ENCODE data around the gene SF3B4.
A peak's percentile ranks its signal among the peaks of the same experiment; 100 is the strongest.
"Not testable (repeated sequence)": the region's sequence is repeated elsewhere in the genome, so short reads cannot be mapped to it uniquely, and the experiment has no call there.

The SF3B4 gene

GRCh38 chr1:149962736-149963135, 35.1 kb upstream of the SF3B4 start:
- no peak for ATAC-seq
- TF ChIP-seq ZC3H10 (CRISPR knock-in tag; IDR thresholded peaks at IDR 0.05) (no peak), ZNF565 (CRISPR knock-in tag; conservative IDR thresholded peaks at IDR 0.05; ENCODE audit: low read depth) (no peak), ESRRG (CRISPR knock-in tag; IDR thresholded peaks at IDR 0.05) (no peak), SNAI2 (CRISPR knock-in tag; IDR thresholded peaks at IDR 0.05) (no peak), RARB (CRISPR knock-in tag; IDR thresholded peaks at IDR 0.05) (no peak), ZFP3 (CRISPR knock-in tag; IDR thresholded peaks at IDR 0.05) (no peak), ZNF70 (CRISPR knock-in tag; IDR thresholded peaks at IDR 0.05) (no peak), BACH2 (CRISPR knock-in tag; IDR thresholded peaks at IDR 0.05; ENCODE audit: borderline replicate concordance) (no peak), CSDC2 (CRISPR knock-in tag; IDR thresholded peaks at IDR 0.05) (no peak), POU6F1 (CRISPR knock-in tag; IDR thresholded peaks at IDR 0.05; ENCODE audit: borderline replicate concordance, low read depth) (no peak), TCF4 (CRISPR knock-in tag; IDR thresholded peaks at IDR 0.05; ENCODE audit: borderline replicate concordance) (no peak), ZNF8 (CRISPR knock-in tag; IDR thresholded peaks at IDR 0.05) (no peak), OSR1 (CRISPR knock-in tag; IDR thresholded peaks at IDR 0.05) (no peak), GLIS3 (CRISPR knock-in tag; IDR thresholded peaks at IDR 0.05) (no peak), ISL1 (CRISPR knock-in tag; IDR thresholded peaks at IDR 0.05) (no peak), ZFP30 (CRISPR knock-in tag; IDR thresholded peaks at IDR 0.05) (no peak), TOX (CRISPR knock-in tag; IDR thresholded peaks at IDR 0.05; ENCODE audit: borderline replicate concordance) (no peak)
- TF ChIP-seq, protein P1, sequence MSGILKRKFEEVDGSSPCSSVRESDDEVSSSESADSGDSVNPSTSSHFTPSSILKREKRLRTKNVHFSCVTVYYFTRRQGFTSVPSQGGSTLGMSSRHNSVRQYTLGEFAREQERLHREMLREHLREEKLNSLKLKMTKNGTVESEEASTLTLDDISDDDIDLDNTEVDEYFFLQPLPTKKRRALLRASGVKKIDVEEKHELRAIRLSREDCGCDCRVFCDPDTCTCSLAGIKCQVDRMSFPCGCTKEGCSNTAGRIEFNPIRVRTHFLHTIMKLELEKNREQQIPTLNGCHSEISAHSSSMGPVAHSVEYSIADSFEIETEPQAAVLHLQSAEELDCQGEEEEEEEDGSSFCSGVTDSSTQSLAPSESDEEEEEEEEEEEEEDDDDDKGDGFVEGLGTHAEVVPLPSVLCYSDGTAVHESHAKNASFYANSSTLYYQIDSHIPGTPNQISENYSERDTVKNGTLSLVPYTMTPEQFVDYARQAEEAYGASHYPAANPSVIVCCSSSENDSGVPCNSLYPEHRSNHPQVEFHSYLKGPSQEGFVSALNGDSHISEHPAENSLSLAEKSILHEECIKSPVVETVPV (CRISPR knock-in tag; IDR thresholded peaks at IDR 0.05) = no peak

- ATAC-seq = peak; percentile 97
- TF ChIP-seq ZC3H10 (CRISPR knock-in tag; IDR thresholded peaks at IDR 0.05) (no peak), CREB5 (CRISPR knock-in tag; IDR thresholded peaks at IDR 0.05; ENCODE audit: low read depth) (no peak), ESRRG (CRISPR knock-in tag; IDR thresholded peaks at IDR 0.05) (no peak), ZFP3 (CRISPR knock-in tag; IDR thresholded peaks at IDR 0.05) (no peak), ARNTL (CRISPR knock-in tag; IDR thresholded peaks at IDR 0.05; ENCODE audit: borderline replicate concordance, low read depth) (no peak)
- TF ChIP-seq, protein P2, sequence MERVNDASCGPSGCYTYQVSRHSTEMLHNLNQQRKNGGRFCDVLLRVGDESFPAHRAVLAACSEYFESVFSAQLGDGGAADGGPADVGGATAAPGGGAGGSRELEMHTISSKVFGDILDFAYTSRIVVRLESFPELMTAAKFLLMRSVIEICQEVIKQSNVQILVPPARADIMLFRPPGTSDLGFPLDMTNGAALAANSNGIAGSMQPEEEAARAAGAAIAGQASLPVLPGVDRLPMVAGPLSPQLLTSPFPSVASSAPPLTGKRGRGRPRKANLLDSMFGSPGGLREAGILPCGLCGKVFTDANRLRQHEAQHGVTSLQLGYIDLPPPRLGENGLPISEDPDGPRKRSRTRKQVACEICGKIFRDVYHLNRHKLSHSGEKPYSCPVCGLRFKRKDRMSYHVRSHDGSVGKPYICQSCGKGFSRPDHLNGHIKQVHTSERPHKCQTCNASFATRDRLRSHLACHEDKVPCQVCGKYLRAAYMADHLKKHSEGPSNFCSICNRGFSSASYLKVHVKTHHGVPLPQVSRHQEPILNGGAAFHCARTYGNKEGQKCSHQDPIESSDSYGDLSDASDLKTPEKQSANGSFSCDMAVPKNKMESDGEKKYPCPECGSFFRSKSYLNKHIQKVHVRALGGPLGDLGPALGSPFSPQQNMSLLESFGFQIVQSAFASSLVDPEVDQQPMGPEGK (CRISPR knock-in tag; IDR thresholded peaks at IDR 0.05; ENCODE audit: borderline replicate concordance) = no peak
Observed at GRCh38 chr1:149962039-149962647, 34.5 kb upstream of the SF3B4 start.

GRCh38 chr1:149957548-149957947, 29.9 kb upstream of the SF3B4 start:
- ATAC-seq = not testable (repeated sequence)

GRCh38 chr1:149949911-149950310, 22.3 kb upstream of the SF3B4 start:
- ATAC-seq = no peak; the same call in 2 of the 3 replicates
- TF ChIP-seq ARNTL (CRISPR knock-in tag; IDR thresholded peaks at IDR 0.05; ENCODE audit: borderline replicate concordance, low read depth) (no peak), ZNF8 (CRISPR knock-in tag; IDR thresholded peaks at IDR 0.05) (no peak), ESRRG (CRISPR knock-in tag; IDR thresholded peaks at IDR 0.05) (no peak), ZNF70 (CRISPR knock-in tag; IDR thresholded peaks at IDR 0.05) (no peak), CSDC2 (CRISPR knock-in tag; IDR thresholded peaks at IDR 0.05) (no peak), GLIS3 (CRISPR knock-in tag; IDR thresholded peaks at IDR 0.05) (no peak), TSHZ2 (CRISPR knock-in tag; IDR thresholded peaks at IDR 0.05) (no peak), RARB (CRISPR knock-in tag; IDR thresholded peaks at IDR 0.05) (no peak), TOX (CRISPR knock-in tag; IDR thresholded peaks at IDR 0.05; ENCODE audit: borderline replicate concordance) (no peak), ISL1 (CRISPR knock-in tag; IDR thresholded peaks at IDR 0.05) (no peak), POU6F1 (CRISPR knock-in tag; IDR thresholded peaks at IDR 0.05; ENCODE audit: borderline replicate concordance, low read depth) (no peak), ZC3H10 (CRISPR knock-in tag; IDR thresholded peaks at IDR 0.05) (no peak), SNAI2 (CRISPR knock-in tag; IDR thresholded peaks at IDR 0.05) (no peak), OSR1 (CRISPR knock-in tag; IDR thresholded peaks at IDR 0.05) (no peak)
- TF ChIP-seq, protein P2 (CRISPR knock-in tag; IDR thresholded peaks at IDR 0.05; ENCODE audit: borderline replicate concordance) = no peak

Measured in SK-N-SH treated with all-trans-retinoic acid at 6 μM for 48 hours (cell line).